Measurements from ENCODE around the gene TANGO2. TPM values are rescaled to one million over a fixed set of nuclear protein-coding genes. Genes with fewer than 3 reads are reported as not detected.

The TANGO2 gene
- total RNA-seq, 1 experiment from 2014 or later, result 13.9 TPM

DNA sequence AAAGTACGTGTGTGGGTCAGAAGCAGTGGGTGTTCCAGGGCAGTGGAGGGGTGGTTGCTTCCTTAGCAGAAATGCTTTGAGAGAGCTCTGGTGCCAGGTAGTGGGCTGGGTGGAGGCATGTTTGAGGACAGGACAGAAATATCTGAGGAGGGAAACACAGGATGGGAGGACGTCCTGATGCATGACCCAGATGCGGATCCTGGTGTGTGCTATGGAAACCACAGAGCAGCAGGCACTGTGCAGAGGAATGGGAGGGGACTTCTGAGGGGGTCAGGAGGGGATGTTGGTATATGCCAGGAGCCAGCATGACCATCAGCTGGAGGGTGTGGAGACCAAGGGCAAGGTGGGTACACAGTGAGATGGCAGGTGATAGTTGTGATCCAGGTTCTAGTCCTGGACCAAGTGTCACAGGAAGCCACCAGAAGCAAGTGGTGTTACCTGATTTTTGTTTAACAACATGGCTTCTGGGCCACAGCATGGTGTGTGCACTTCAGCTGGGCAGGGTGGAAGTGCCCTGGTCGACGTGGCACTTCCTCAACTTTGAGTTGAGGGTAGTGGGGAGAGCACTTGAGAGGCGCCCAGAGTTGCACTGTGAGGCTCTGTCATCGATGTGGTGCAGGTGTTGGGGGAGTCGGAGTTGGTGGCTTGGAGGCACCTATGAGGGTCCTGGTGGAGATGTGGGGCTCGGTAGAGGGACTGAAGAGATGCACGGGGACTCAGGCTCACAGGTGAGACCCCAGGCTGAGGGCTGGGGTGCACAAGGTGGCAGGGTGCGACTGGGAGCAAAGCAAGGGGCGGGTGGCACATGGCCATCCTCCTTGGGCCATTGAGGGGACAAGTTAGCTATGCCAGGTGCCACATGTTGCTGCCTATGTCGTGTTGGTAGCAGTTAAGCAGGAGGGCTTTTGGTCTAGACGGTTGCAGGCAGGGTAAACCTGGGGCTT lies 66.7 kb downstream of the TANGO2 start:
- intact Hi-C loops (cut with micrococcal nuclease), result no loop called here
- Mint-ChIP-seq H3K36me3 (ENCODE audit: insufficient read depth, unreplicated experiment) (peaks cover 87% of the 10 kb centered on the region), H3K27me3 (ENCODE audit: insufficient read depth, unreplicated experiment) (no peaks in the 10 kb centered on the region), H3K4me3 (ENCODE audit: unreplicated experiment) (no peak overlapping the region), H3K27ac (ENCODE audit: low read depth, unreplicated experiment) (no peak overlapping the region), H3K4me1 (ENCODE audit: insufficient read depth, unreplicated experiment) (peaks cover 31% of the 10 kb centered on the region), H3K9me3 (ENCODE audit: unreplicated experiment) (no peaks in the 10 kb centered on the region)
- no peak for DNase-seq (ENCODE audit: unreplicated experiment)
- no TSS peak for BruUV-seq (replicated peaks)
- TF ChIP-seq, protein P1, sequence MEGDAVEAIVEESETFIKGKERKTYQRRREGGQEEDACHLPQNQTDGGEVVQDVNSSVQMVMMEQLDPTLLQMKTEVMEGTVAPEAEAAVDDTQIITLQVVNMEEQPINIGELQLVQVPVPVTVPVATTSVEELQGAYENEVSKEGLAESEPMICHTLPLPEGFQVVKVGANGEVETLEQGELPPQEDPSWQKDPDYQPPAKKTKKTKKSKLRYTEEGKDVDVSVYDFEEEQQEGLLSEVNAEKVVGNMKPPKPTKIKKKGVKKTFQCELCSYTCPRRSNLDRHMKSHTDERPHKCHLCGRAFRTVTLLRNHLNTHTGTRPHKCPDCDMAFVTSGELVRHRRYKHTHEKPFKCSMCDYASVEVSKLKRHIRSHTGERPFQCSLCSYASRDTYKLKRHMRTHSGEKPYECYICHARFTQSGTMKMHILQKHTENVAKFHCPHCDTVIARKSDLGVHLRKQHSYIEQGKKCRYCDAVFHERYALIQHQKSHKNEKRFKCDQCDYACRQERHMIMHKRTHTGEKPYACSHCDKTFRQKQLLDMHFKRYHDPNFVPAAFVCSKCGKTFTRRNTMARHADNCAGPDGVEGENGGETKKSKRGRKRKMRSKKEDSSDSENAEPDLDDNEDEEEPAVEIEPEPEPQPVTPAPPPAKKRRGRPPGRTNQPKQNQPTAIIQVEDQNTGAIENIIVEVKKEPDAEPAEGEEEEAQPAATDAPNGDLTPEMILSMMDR (IDR thresholded peaks at IDR 0.05; ENCODE audit: unreplicated experiment), result no peak
- CTCF ChIA-PET, result interaction anchor here (1.1 to 1.3 kb wide), 2 partner anchors 14 to 20 kb away, joined by 3 to 4 read pairs; no protein-coding TSS in a partner anchor
- POLR2A ChIA-PET, result interaction anchor here (0.6 kb wide), 1 partner anchor 1029 kb away, joined by 3 read pairs; no protein-coding TSS in a partner anchor

DNA sequence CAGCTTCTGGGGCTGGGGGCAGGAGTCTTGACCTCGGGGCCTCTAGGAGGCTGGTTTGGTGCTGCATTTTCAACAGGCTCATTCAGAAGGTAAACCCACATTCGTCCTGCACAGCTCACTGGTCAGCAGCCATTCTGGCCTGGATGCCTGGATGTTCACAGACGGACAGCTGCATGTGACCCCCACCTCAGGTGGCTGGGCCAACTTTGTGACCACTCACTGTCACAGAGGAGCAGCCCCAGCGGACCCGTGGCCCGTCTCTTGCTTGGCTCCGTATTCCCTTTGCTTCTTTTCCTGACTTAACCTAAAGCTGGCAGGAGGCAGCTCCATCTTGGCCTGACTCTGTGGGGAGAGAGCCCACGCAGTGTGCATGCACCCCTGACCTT lies 67.3 kb downstream of the TANGO2 start:
- CTCF ChIA-PET, result interaction anchor here (1.3 kb wide), 1 partner anchor 19 kb away, joined by 4 read pairs; no protein-coding TSS in a partner anchor
- no peak overlapping the region for H3K27ac Mint-ChIP-seq (ENCODE audit: low read depth, unreplicated experiment)
- no peak overlapping the region for H3K4me3 Mint-ChIP-seq (ENCODE audit: unreplicated experiment)
- peaks cover 87% of the 10 kb centered on the region for H3K36me3 Mint-ChIP-seq (ENCODE audit: insufficient read depth, unreplicated experiment)
- TF ChIP-seq, protein P1 (IDR thresholded peaks at IDR 0.05; ENCODE audit: unreplicated experiment), result no peak
- intact Hi-C loops (cut with micrococcal nuclease), result no loop called here
- no peaks in the 10 kb centered on the region for H3K27me3 Mint-ChIP-seq (ENCODE audit: insufficient read depth, unreplicated experiment)
- peaks cover 25% of the 10 kb centered on the region for H3K4me1 Mint-ChIP-seq (ENCODE audit: insufficient read depth, unreplicated experiment)
- H3K9me3 Mint-ChIP-seq (ENCODE audit: unreplicated experiment), result no peaks in the 10 kb centered on the region
- no peak for DNase-seq (ENCODE audit: unreplicated experiment)
- POLR2A ChIA-PET, result interaction anchor here (0.6 kb wide), 1 partner anchor 1030 kb away, joined by 3 read pairs; no protein-coding TSS in a partner anchor
- BruUV-seq (replicated peaks), result no TSS peak

DNA sequence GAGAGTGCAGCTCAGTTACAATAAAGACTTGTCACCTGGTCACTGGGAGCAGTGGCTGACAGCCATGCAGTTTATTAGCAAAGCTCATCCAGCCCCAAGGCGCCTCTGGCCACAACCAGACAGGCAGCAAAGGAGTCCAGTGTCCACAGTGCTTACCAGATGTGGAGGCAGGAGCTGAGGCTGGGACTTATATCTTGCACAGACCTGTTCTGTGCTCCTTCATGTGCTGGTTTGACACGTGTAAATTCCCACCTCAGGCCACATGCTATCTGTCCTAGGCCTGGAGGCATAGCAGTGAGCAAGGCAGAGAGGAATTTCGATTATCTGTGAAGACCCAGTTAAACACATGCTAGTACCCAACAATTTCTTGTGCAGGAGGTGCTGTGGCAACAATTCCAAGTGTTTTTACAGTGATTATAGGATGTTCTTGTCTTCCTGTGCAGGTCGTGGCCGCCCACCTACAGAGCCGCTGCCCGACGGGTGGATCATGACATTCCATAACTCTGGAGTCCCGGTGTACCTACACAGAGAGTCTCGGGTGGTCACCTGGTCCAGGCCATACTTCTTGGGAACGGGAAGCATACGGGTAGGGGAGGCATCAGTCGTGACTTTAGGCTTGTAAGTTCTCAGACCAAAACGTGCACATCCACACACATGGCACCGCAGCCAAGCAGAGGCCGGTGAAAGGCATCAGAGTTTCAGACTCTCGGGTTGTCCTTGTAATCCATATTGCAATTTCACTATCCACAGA lies 68.5 kb downstream of the TANGO2 start:
- Mint-ChIP-seq H3K4me1 (ENCODE audit: insufficient read depth, unreplicated experiment) (peaks cover 14% of the 10 kb centered on the region), H3K36me3 (ENCODE audit: insufficient read depth, unreplicated experiment) (peaks cover 94% of the 10 kb centered on the region), H3K4me3 (ENCODE audit: unreplicated experiment) (no peak overlapping the region), H3K27ac (ENCODE audit: low read depth, unreplicated experiment) (no peak overlapping the region), H3K9me3 (ENCODE audit: unreplicated experiment) (no peaks in the 10 kb centered on the region), H3K27me3 (ENCODE audit: insufficient read depth, unreplicated experiment) (no peaks in the 10 kb centered on the region)
- DNase-seq (ENCODE audit: unreplicated experiment), result no peak
- ChIA-PET CTCF (interaction anchor here (0.5 to 0.7 kb wide), 3 partner anchors 97 to 777 kb away, joined by 3 read pairs; no protein-coding TSS in a partner anchor), POLR2A (no interaction called here)
- intact Hi-C loops (cut with micrococcal nuclease), result no loop called here
- BruUV-seq (replicated peaks), result no TSS peak
- TF ChIP-seq, protein P1 (IDR thresholded peaks at IDR 0.05; ENCODE audit: unreplicated experiment), result no peak
